GM10248 (cell line): ENCODE measurements around the gene FBXL17.

Experiments
- CTCF ChIA-PET: fragments of 300-600 bp; sonication (Branson Sonifier 250); formaldehyde crosslinking; extraction: SDS; loops from one replicate; lab custom pipeline; 2021; ENCODE audit warnings: antibody characterized with exemption; lab: Yijun Ruan, JAX
- POLR2A ChIA-PET: fragments of 350-650 bp; sonication (Branson Sonifier 250); formaldehyde crosslinking; extraction: SDS; loops from one replicate; lab custom pipeline; 2020; ENCODE audit warnings: antibody characterized with exemption; lab: Yijun Ruan, JAX
- DNase-seq: peaks from one replicate; pipeline ENCODE4 v3.0.0; 2012; ENCODE audit errors: extremely low spot score
- TF ChIP-seq, protein P1 (sequence below): IDR thresholded peaks from 2 replicates; pipeline ENCODE4 v1.5.1; 2012; ENCODE audit warnings: mild to moderate bottlenecking, low read depth; ENCODE audit errors: extremely low read depth, missing control alignments, control extremely low read depth

Gene FBXL17

DNA sequence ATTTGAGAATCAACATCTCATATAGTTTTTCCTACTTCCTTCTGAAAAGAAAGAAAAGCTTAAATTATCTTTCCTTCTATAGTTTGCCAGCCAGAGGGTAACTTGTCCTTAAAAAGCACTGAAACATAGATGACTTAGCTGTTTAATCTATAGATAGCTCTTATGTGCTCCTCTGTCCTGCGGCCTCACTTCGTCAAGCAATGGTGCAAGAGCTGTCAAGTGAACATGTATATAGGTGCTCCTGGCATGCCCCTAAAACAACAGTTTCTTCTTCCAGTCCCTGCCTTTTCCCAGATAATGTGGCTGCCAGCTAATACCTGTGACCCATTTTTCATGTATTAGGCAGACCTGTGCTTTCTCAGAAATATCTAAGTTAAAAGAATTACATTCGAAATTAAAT is 423.5 kb downstream of the FBXL17 start:
- TF ChIP-seq, protein P1, sequence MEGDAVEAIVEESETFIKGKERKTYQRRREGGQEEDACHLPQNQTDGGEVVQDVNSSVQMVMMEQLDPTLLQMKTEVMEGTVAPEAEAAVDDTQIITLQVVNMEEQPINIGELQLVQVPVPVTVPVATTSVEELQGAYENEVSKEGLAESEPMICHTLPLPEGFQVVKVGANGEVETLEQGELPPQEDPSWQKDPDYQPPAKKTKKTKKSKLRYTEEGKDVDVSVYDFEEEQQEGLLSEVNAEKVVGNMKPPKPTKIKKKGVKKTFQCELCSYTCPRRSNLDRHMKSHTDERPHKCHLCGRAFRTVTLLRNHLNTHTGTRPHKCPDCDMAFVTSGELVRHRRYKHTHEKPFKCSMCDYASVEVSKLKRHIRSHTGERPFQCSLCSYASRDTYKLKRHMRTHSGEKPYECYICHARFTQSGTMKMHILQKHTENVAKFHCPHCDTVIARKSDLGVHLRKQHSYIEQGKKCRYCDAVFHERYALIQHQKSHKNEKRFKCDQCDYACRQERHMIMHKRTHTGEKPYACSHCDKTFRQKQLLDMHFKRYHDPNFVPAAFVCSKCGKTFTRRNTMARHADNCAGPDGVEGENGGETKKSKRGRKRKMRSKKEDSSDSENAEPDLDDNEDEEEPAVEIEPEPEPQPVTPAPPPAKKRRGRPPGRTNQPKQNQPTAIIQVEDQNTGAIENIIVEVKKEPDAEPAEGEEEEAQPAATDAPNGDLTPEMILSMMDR: no peak
- DNase-seq: no peak
- ChIA-PET CTCF (interaction anchor here (0.8 to 1.1 kb wide), 3 partner anchors 9 to 25 kb away, joined by 3 to 6 read pairs (median 3); no protein-coding TSS in a partner anchor), POLR2A (no interaction called here)

DNA sequence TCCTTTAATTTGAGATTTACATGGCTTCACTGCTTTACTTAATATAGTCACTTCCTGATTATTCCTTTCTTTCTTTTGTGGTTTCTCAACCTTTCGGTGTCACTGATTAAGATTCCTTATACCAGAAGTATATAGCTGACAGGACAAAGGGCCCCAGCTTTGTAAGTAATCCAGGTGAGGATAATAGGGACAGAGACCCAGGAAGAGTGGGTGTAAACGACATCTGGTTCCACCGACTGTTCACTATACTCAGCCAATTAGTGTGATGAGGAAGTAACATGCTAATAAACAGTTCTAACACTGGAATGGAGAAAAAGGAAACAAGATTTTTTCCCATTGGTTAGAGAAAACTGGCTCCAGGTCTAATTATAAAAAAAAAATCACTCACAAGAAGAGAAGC is 424.8 kb downstream of the FBXL17 start:
- TF ChIP-seq, protein P1: no peak
- DNase-seq: no peak
- POLR2A ChIA-PET: no interaction called here
- CTCF ChIA-PET: interaction anchor here (0.9 kb wide), 1 partner anchor 15 kb away, joined by 5 read pairs; no protein-coding TSS in a partner anchor

DNA sequence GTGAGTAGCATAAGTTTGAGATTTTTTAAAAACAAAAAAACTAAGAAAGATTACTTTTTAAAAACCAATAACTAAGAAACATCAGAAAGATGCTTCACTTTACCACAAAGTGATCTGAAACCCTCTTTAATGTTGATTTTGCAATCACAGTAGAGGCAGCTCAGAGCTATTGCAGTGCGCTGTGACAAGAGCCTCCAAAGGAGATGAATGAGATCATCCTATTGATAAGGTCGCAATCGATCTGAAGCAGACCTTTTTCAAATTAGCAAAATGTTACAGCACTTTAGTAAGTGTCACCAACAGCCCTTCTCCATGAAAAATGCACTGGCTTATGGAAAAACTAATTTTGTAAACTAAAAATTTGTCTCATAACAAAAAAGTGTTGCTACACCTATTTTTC is 426.6 kb downstream of the FBXL17 start:
- DNase-seq: no peak
- ChIA-PET POLR2A (no interaction called here), CTCF (interaction anchor here (0.8 kb wide), 1 partner anchor 32 kb away, joined by 3 read pairs; no protein-coding TSS in a partner anchor)
- TF ChIP-seq, protein P1: no peak

DNA sequence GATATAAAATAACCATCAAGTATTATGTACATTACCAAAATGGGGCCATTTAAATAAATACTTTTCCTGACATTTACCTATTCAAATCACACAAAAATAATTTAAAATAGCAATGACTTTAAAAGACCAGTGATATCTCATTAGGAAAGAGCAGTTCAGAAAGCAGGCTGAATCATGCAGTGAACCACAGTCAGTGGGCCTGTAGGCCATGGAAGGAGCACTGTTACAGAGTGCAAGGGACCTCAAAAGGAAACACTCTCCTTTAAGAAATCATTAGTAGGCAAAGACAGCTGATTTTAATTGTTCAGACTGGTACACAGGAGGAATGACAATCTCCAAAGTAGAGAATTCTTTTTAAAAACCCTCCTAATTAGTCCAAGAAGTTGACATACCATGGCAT is 427.6 kb downstream of the FBXL17 start:
- TF ChIP-seq, protein P1: no peak
- CTCF ChIA-PET: no interaction called here
- POLR2A ChIA-PET: no interaction called here
- DNase-seq: no peak

DNA sequence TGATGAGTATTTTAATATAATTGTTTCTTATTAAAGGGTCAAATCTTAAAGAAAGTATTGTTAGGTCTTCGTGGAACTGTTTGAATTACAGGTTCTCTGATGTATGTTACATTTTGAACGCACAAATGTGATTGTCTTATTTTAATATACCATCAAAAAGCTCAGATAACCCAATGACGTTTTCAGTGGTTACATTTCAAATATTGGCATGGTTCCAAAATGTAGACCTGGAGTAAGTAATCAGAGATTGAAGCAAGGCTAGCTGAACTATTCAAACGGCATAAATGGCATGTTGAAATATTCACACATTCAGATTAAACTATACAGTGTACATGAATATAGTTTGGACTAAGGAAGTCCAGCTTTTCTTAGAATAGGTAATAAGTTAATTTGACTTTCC is 429.4 kb downstream of the FBXL17 start:
- DNase-seq: no peak
- CTCF ChIA-PET: no interaction called here
- TF ChIP-seq, protein P1: no peak
- POLR2A ChIA-PET: no interaction called here

DNA sequence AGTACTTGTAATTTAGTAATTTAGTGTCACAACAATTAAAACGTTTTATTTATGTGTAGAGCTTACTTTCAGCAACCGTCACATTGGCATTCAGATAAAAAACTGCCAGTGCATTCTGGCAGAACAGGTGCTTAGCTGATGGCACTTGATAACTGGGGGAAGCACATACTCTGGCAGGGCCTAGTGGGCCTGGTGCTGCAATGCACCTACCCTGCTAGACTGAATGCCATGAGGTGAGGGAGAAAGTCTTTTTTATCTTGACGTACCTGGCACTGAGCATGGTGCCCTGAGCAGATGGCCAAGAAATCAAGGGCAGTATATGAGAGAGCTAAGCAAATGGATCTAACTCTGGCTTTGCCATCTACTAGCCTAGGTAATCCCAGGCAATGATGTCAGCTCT is 430.6 kb downstream of the FBXL17 start:
- DNase-seq: no peak
- TF ChIP-seq, protein P1: no peak
- ChIA-PET POLR2A (no interaction called here), CTCF (interaction anchor here (0.7 to 2.1 kb wide), 3 partner anchors 10 to 22 kb away, joined by 3 to 5 read pairs (median 4); no protein-coding TSS in a partner anchor)

DNA sequence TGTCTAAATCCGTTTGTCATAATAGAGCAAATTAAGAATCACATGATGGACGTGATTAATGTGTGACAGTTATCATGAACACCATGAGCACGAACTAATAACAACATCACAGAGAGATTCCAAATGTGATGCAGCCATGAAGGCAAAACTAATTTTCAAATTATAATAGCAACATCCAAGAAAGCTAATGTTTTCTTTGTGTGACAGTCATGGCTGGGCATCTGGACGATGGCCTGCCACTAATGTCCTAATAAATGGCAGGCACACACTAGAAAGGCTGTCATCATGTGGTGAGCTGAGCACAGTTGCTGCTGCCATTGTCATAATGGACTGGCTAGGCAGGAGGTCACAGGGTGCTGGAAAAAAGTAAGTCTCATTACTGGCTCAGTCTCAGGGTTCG is 431.1 kb downstream of the FBXL17 start:
- ChIA-PET CTCF (interaction anchor here (0.7 to 2.1 kb wide), 3 partner anchors 9 to 22 kb away, joined by 3 to 5 read pairs (median 4); no protein-coding TSS in a partner anchor), POLR2A (no interaction called here)
- TF ChIP-seq, protein P1: no peak
- DNase-seq: no peak
